Fibroblast of lung (primary cell): ENCODE data around the gene C16orf95.

ENCODE experiments used
- CTCF ChIP-seq, 2 donors: IDR thresholded peaks in 1 of 2; conservative IDR thresholded peaks in 1 of 2; 1 replicate in 1 of 2; 2 replicates in 1 of 2; pipeline ENCODE4 v1.5.1; 2011 to 2012; ENCODE audit warnings: low read length in 2 of 2, control low read depth in 1 of 2, inconsistent platforms in 1 of 2, low read depth in 1 of 2, mild to moderate bottlenecking in 1 of 2
- EZH2 ChIP-seq: IDR thresholded peaks from 2 replicates; pipeline ENCODE4 v1.5.1; 2012; ENCODE audit warnings: low read length, control low read depth, mild to moderate bottlenecking; ENCODE audit errors: missing control alignments

GRCh38 chr16:87286839-87287626 lies 30.2 kb downstream of the C16orf95 start:
- no peak for TF ChIP-seq CTCF (conservative IDR thresholded peaks at IDR 0.05 in 1 of 2, IDR thresholded peaks at IDR 0.05 in 1 of 2; ENCODE audit: low read depth in 1 of 2, low read length in 2 of 2)
- TF ChIP-seq EZH2, result no peak
